CD4-positive, CD25-positive, alpha-beta regulatory T cell (primary cell): Measurements from ENCODE around the gene ERC1. TPM values are rescaled to one million over a fixed set of nuclear protein-coding genes. Genes with fewer than 3 reads are reported as not detected.
A peak's percentile ranks its signal among the peaks of the same experiment; 100 is the strongest.
"Not testable (repeated sequence)": the region's sequence is repeated elsewhere in the genome, so short reads cannot be mapped to it uniquely, and the experiment has no call there.

Experiments
- ATAC-seq, 2 donors: fragments of 150-1000 bp; cut with Tn5 transposase; one replicate each; pipeline ENCODE4 v1.10.0; 2021; ENCODE audit warnings: low read depth in 2 of 2, moderate number of reproducible peaks in 2 of 2, moderate library complexity in 1 of 2
- DNase-seq, 3 donors: peaks; one replicate each; pipeline versions ENCODE4 v3.0.0 to v3.0.0-alpha.2; 2012 to 2022; ENCODE audit warnings: mixed read lengths in 1 of 3
- H3K27ac ChIP-seq: one replicate; pipeline ENCODE4 v1.7.0; 2013; ENCODE audit warnings: mild to moderate bottlenecking, low read length; ENCODE audit not compliant: insufficient read depth, poor library complexity, severe bottlenecking
- H3K27me3 ChIP-seq: one replicate; pipeline ENCODE4 v1.7.0; 2013; ENCODE audit warnings: low read length; ENCODE audit not compliant: control insufficient read depth, insufficient read depth
- H3K36me3 ChIP-seq: one replicate; pipeline ENCODE4 v1.7.0; 2013; ENCODE audit warnings: mild to moderate bottlenecking, low read length, moderate library complexity; ENCODE audit not compliant: control insufficient read depth, insufficient read depth
- H3K4me1 ChIP-seq: 2 replicates; pipeline ENCODE4 v1.7.0; 2013; ENCODE audit warnings: mild to moderate bottlenecking, low read length; ENCODE audit not compliant: insufficient read depth, control insufficient read depth, poor library complexity, severe bottlenecking
- H3K4me3 ChIP-seq: one replicate; pipeline ENCODE4 v1.7.0; 2013; ENCODE audit warnings: low read depth, mild to moderate bottlenecking, low read length, moderate library complexity
- H3K9me3 ChIP-seq, 2 experiments: 1 replicate in 1 of 2; 2 replicates in 1 of 2; pipeline ENCODE4 v1.7.0; 2013; ENCODE audit warnings: low read length in 2 of 2, mild to moderate bottlenecking in 1 of 2, moderate library complexity in 1 of 2; ENCODE audit not compliant: control insufficient read depth in 2 of 2
- H3K27ac Mint-ChIP-seq, 3 donors: one replicate each; pipeline ENCODE4 v1.8.0; 2020 to 2022; ENCODE audit warnings: mild to moderate bottlenecking in 3 of 3, mixed read lengths in 3 of 3, moderate library complexity in 2 of 3
- H3K27me3 Mint-ChIP-seq: one replicate; pipeline ENCODE4 v1.8.0; 2022; ENCODE audit warnings: mild to moderate bottlenecking, mixed read lengths
- H3K36me3 Mint-ChIP-seq: one replicate; pipeline ENCODE4 v1.8.0; 2020; ENCODE audit warnings: mixed read lengths
- H3K4me1 Mint-ChIP-seq, 4 donors: one replicate each; pipeline ENCODE4 v1.8.0; 2020 to 2022; ENCODE audit warnings: mixed read lengths in 4 of 4, mild to moderate bottlenecking in 1 of 4
- H3K4me3 Mint-ChIP-seq, 4 donors: one replicate each; pipeline ENCODE4 v1.8.0; 2020 to 2022; ENCODE audit warnings: mild to moderate bottlenecking in 4 of 4, mixed read lengths in 4 of 4, moderate library complexity in 3 of 4
- H3K9me3 Mint-ChIP-seq, 7 donors: one replicate each; pipeline ENCODE4 v1.8.0; 2020 to 2022; ENCODE audit warnings: mixed read lengths in 7 of 7, mild to moderate bottlenecking in 3 of 7, moderate library complexity in 2 of 7
- polyA plus RNA-seq, 4 donors: library from polyadenylated mRNA; unstranded; fragments of 300-500 nt; fragmentation: Illumina TruSeq; gene quantifications; one replicate each; pipeline ENCODE4 v1.2.3, GENCODE V29; 2021
- total RNA-seq: library from RNA; stranded (reverse); gene quantifications from one replicate; pipeline ENCODE4 v1.2.3, GENCODE V29; 2022

The ERC1 gene
- total and polyA plus RNA-seq, 5 donors from 2014 or later: 5.7 to 46.5 (median 7.6) TPM

DNA sequence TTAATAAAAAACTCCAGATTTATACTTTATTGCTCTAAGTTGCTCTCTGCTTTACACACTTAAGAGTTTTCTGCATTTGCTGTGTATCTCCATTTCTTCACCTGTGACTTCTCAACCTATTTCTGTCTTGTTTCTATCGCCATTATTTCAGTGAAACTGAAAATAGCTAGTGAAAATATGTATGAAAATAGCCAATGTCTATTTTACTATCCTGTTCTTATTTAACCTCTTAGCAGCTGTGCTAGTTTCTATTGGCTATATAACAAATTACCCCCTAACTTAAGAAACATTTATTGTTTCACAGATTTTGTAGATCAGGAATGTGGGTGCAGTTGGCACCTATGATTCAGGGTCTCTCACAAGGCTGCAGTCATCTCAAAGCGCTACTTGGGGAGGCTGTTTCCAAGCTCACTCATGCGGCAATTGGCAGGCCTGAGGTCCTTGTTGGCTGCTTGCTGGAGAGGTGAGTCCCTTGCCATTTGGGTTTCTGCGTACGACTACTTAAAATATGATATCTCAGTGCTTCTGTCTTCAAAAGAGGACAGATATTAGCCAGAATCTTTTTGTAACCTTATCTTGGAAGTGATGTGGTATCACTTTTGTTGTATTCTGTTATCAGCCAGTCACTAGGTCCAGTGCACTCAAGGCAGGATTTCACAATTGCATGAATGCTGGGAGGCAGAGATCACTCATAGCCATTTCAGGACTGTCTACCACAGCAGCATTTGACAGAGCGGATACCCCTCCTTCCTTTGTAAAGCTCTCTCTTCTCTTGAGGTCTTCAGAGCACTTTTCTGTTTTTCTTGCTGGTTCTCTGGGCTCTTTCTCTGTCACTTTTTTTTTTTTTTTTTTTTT, 7.2 kb downstream of the ERC1 start:
- peaks cover 6 to 40% (median 18%) of the 10 kb centered on the region in 4 donors for H3K4me1 Mint-ChIP-seq
- no peak overlapping the region for H3K4me3 ChIP-seq
- no peaks in the 10 kb centered on the region for H3K36me3 ChIP-seq
- no peak overlapping the region for H3K27ac Mint-ChIP-seq
- H3K27ac ChIP-seq: no peak overlapping the region
- H3K27me3 ChIP-seq: no peaks in the 10 kb centered on the region
- peaks cover 10% of the 10 kb centered on the region for H3K36me3 Mint-ChIP-seq
- no peaks in the 10 kb centered on the region for H3K9me3 Mint-ChIP-seq
- H3K9me3 ChIP-seq: no peaks in the 10 kb centered on the region
- no peak for DNase-seq
- no peaks in the 10 kb centered on the region for H3K27me3 Mint-ChIP-seq
- no peak overlapping the region for H3K4me3 Mint-ChIP-seq
- ATAC-seq: no peak
- H3K4me1 ChIP-seq: no peaks in the 10 kb centered on the region

DNA sequence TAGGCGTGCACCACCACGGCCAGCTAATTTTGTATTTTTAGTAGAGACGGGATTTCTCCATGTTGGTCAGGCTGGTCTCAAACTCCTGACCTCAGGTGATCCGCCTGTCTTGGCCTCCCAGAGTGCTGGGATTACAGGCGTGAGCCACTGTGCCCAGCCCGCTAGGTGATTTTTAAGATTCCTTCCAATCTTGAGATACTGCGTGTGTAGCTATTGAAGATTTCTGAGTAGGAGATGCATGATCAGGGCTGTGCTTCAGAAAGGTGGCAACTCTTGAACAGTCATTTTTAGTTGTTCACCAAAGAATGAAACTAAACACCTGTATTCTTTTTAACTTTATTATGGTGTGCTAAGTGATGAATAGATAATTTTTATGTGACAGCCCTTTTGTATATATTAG, 8.7 kb downstream of the ERC1 start:
- H3K4me1 Mint-ChIP-seq: peaks cover 10 to 44% (median 18%) of the 10 kb centered on the region in 4 donors
- H3K9me3 ChIP-seq, H3K27ac Mint-ChIP-seq, H3K4me1 ChIP-seq, DNase-seq, H3K27me3 ChIP-seq, H3K27me3 Mint-ChIP-seq, H3K27ac ChIP-seq, H3K9me3 Mint-ChIP-seq, H3K4me3 Mint-ChIP-seq, H3K36me3 ChIP-seq, ATAC-seq, H3K36me3 Mint-ChIP-seq, H3K4me3 ChIP-seq: not testable (repeated sequence)

- H3K27me3 Mint-ChIP-seq: no peaks in the 10 kb centered on the region
- ATAC-seq: no peak
- DNase-seq: no peak
- H3K4me3 Mint-ChIP-seq: no peak overlapping the region
- H3K4me3 ChIP-seq: no peak overlapping the region
- no peaks in the 10 kb centered on the region for H3K9me3 ChIP-seq
- H3K27me3 ChIP-seq: no peaks in the 10 kb centered on the region
- no peaks in the 10 kb centered on the region for H3K36me3 ChIP-seq
- H3K9me3 Mint-ChIP-seq: no peaks in the 10 kb centered on the region
- no peaks in the 10 kb centered on the region for H3K4me1 ChIP-seq
- peaks cover 10% of the 10 kb centered on the region for H3K36me3 Mint-ChIP-seq
- no peak overlapping the region for H3K27ac ChIP-seq
- H3K27ac Mint-ChIP-seq: no peak overlapping the region
- peaks cover 10 to 34% (median 15%) of the 10 kb centered on the region in 4 donors for H3K4me1 Mint-ChIP-seq
Observed at GRCh38 chr12:1001507-1001906, 10.5 kb downstream of the ERC1 start.

DNA sequence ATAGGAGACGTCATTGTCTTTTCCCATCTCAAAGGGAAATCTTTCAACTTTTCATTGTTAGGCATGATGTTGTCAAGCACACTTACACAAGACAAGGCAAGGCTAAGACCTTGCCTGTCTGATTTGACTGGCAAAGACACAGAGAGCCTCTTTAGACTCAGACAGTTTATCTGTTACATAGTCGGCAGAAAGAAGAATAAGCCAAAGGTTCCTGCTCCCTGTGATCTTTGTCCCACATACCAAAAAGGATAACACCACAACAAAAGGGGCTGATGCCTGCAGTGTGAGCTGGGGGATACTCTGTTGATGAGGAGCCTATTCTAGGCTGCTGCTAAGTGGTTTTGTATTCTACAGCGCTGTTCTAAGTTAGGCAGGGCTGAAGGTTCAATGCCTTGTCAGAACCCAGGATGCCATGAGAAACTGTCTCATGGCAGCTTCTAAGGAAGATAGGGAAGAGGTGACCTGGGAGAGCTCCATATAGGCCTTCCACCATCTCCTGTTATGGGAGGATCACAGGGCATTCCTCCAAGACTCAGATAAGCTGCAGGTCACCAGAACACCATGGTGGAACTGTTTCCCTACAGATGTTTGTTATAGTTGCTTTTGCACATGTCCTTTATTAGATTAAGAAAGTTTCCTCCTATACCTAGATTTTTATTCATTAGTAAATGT, 12.7 kb downstream of the ERC1 start:
- no peak for DNase-seq
- Mint-ChIP-seq H3K27ac (peak overlapping the region in 1 of 3 donors; percentile 1), H3K4me1 (peaks cover 0 to 19% (median 13%) of the 10 kb centered on the region in 4 donors), H3K4me3 (no peak overlapping the region), H3K27me3 (no peaks in the 10 kb centered on the region), H3K36me3 (peaks cover 10% of the 10 kb centered on the region), H3K9me3 (no peaks in the 10 kb centered on the region)
- Histone ChIP-seq H3K27me3 (no peaks in the 10 kb centered on the region), H3K4me3 (no peak overlapping the region), H3K4me1 (no peaks in the 10 kb centered on the region), H3K36me3 (no peaks in the 10 kb centered on the region), H3K27ac (no peak overlapping the region), H3K9me3 (no peaks in the 10 kb centered on the region)
- no peak for ATAC-seq

DNA sequence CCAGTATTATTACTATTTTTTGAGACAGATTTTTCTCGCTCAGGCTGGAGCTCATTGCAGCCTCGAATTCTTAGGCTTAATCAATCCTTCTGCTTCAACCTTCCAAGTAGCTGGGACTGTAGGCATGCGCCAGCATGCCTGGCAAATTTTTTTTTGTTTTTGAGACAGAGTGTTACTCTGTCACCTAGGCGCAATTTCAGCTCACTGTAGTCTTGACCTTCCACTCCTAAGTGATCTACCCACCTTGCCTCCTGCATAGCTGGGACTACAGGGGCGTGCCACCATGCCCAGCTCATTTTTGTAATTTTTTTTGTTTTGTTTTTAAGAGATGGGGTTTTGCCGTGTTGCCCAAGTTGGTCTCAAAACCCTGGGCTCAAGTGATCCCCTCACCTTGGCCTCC, 15.2 kb downstream of the ERC1 start:
- peaks cover 0 to 12% (median 11%) of the 10 kb centered on the region in 4 donors for H3K4me1 Mint-ChIP-seq
- no peak for DNase-seq

DNA sequence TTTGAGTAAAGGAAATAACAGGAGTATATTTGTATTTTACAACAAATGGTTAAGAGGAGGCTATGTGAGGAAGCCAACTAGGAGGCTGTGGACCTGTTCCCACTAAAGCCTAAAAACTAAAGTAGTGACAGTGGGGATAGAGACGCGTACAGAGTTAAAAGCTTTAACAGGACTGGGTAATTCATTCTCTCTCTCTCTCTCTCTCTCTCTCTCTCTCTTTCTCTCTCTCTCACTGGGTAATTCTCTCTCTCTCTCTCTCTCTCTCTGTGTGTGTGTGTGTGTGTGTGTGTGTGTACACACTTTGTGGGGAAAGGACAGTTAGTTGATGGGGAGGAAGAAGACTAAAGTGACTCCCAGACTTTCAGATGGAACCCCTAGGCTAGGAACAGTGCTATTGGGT, 16.3 kb downstream of the ERC1 start:
- Mint-ChIP-seq H3K9me3 (no peaks in the 10 kb centered on the region), H3K36me3 (no peaks in the 10 kb centered on the region), H3K4me1 (peaks cover 0 to 11% (median 11%) of the 10 kb centered on the region in 4 donors), H3K4me3 (no peak overlapping the region), H3K27me3 (no peaks in the 10 kb centered on the region), H3K27ac (peak overlapping the region in 2 of 3 donors; percentile 6 to 74)
- no peak overlapping the region for H3K4me3 ChIP-seq
- ATAC-seq (no peak), DNase-seq (no peak)
- H3K4me1 ChIP-seq: no peaks in the 10 kb centered on the region
- no peak overlapping the region for H3K27ac ChIP-seq
- H3K9me3 ChIP-seq: no peaks in the 10 kb centered on the region
- no peaks in the 10 kb centered on the region for H3K27me3 ChIP-seq
- no peaks in the 10 kb centered on the region for H3K36me3 ChIP-seq

More for the DNA sequence above, 15.2 kb downstream of the ERC1 start:
- no peak for ATAC-seq
- Histone ChIP-seq H3K9me3 (no peaks in the 10 kb centered on the region), H3K27ac (no peak overlapping the region), H3K27me3 (no peaks in the 10 kb centered on the region), H3K4me3 (no peak overlapping the region), H3K4me1 (no peaks in the 10 kb centered on the region), H3K36me3 (no peaks in the 10 kb centered on the region)
- H3K27me3 Mint-ChIP-seq: no peaks in the 10 kb centered on the region
- H3K36me3 Mint-ChIP-seq: peaks cover 3% of the 10 kb centered on the region
- no peaks in the 10 kb centered on the region for H3K9me3 Mint-ChIP-seq
- no peak overlapping the region for H3K4me3 Mint-ChIP-seq
- H3K27ac Mint-ChIP-seq: no peak overlapping the region

DNA sequence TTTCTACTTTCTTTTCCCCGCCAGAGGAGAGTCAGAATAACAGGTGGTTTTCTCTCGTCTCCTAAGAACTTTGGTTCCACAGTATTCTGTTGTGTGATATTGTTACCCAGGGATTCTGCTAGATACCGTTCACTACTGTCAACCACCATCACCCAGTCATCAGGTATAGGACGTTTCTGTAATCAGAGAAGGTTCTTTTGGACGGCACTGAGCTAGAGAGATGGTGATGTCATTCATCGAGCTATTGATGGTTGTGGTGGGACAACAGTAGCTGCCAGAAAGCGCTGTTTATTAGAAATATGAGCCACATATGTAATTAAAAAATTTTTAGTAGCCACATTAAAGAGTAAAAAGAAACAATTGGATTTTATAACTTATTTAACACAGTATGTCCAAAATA, 17.0 kb downstream of the ERC1 start:
- Mint-ChIP-seq H3K27ac (no peak overlapping the region), H3K4me1 (peaks cover 0 to 11% (median 8%) of the 10 kb centered on the region in 4 donors), H3K4me3 (no peak overlapping the region), H3K36me3 (no peaks in the 10 kb centered on the region), H3K9me3 (no peaks in the 10 kb centered on the region), H3K27me3 (no peaks in the 10 kb centered on the region)
- no peak for DNase-seq
- H3K27ac ChIP-seq: no peak overlapping the region
- no peaks in the 10 kb centered on the region for H3K4me1 ChIP-seq
- no peaks in the 10 kb centered on the region for H3K36me3 ChIP-seq
- no peaks in the 10 kb centered on the region for H3K9me3 ChIP-seq
- no peak overlapping the region for H3K4me3 ChIP-seq
- ATAC-seq: no peak
- no peaks in the 10 kb centered on the region for H3K27me3 ChIP-seq
